GM12878 (cell line): ENCODE data around the gene TMEM72. TPM values are rescaled to one million over a fixed set of nuclear protein-coding genes. Genes with fewer than 3 reads are reported as not detected.
A peak's percentile ranks its signal among the peaks of the same experiment; 100 is the strongest.

Experiments
- ATAC-seq: fragments of 200-7000 bp; cut with Tn5 transposase; 3 replicates; pipeline ENCODE4 v1.9.1; 2020; ENCODE audit warnings: mild to moderate bottlenecking, moderate library complexity
- BruUV-seq: library from RNA; stranded (reverse); fragments of 400-500 nt; replicated peaks from 2 replicates; lab custom pipeline; 2021; lab: Mats Ljungman, UMichigan
- CTCF ChIA-PET: fragments of 300-600 bp; sonication (Branson Sonifier 250); formaldehyde crosslinking; extraction: SDS; loops from one replicate; lab custom pipeline; 2021; ENCODE audit warnings: inconsistent platforms; lab: Yijun Ruan, JAX
- POLR2A ChIA-PET: fragments of 350-600 bp; formaldehyde crosslinking; extraction: SDS; loops from one replicate; lab custom pipeline; 2021; ENCODE audit warnings: inconsistent platforms; lab: Charles Lee
- RAD21 ChIA-PET: fragments of 300-600 bp; sonication (Branson Sonifier 250); formaldehyde crosslinking; loops from one replicate; lab custom pipeline; 2023; ENCODE audit warnings: antibody characterized with exemption; ENCODE audit not compliant: unreplicated experiment; lab: Charles Lee
- SMC1A ChIA-PET: fragments of 300-600 bp; sonication (Branson Sonifier 250); formaldehyde crosslinking; loops from one replicate; lab custom pipeline; 2023; ENCODE audit not compliant: unreplicated experiment, uncharacterized antibody; lab: Charles Lee
- DNase-seq: peaks from one replicate; pipeline ENCODE4 v3.0.0-alpha.2; 2011; ENCODE audit warnings: low read depth, low spot score
- FAIRE-seq: peaks from 3 replicates; lab custom pipeline; 2011; peaks lifted over from hg19 to GRCh38; lab: Jason Lieb, UNC
- H2AFZ ChIP-seq: 2 replicates; pipeline ENCODE4 v1.6.0; 2011; ENCODE audit warnings: low read depth, low read length, control low read depth; ENCODE audit not compliant: control insufficient read depth
- H3K27ac ChIP-seq: 2 replicates; pipeline ENCODE4 v1.5.1; 2011; ENCODE audit warnings: control low read depth; ENCODE audit not compliant: control insufficient read depth, insufficient read depth
- H3K27me3 ChIP-seq, 2 experiments: replicated peaks in 1 of 2; 2 replicates each; pipeline versions ENCODE4 v1.6.0 to v1.6.1; 2011; ENCODE audit warnings: low read length in 1 of 2; ENCODE audit not compliant: control insufficient read depth in 2 of 2, insufficient read depth in 2 of 2
- H3K36me3 ChIP-seq, 2 experiments: 2 replicates each; pipeline ENCODE4 v1.5.1; 2011; ENCODE audit warnings: low read length in 1 of 2; ENCODE audit not compliant: control insufficient read depth in 2 of 2, insufficient read depth in 2 of 2
- H3K4me1 ChIP-seq: 2 replicates; pipeline ENCODE4 v1.6.1; 2011; ENCODE audit warnings: mild to moderate bottlenecking, low read length, moderate library complexity, mixed read lengths; ENCODE audit not compliant: control insufficient read depth, insufficient read depth
- H3K4me2 ChIP-seq: 2 replicates; pipeline ENCODE4 v1.6.0; 2011; ENCODE audit warnings: control low read depth; ENCODE audit not compliant: control insufficient read depth, insufficient read depth
- H3K4me3 ChIP-seq: fragments of 200-600 bp; sonication (generic); 2 replicates; pipeline ENCODE4 v1.5.1; 2016
- H3K79me2 ChIP-seq: 2 replicates; pipeline ENCODE4 v1.6.0; 2011; ENCODE audit warnings: low read length; ENCODE audit not compliant: control insufficient read depth, insufficient read depth
- H3K9ac ChIP-seq: 2 replicates; pipeline ENCODE4 v1.8.0; 2011; ENCODE audit warnings: low read length, control low read depth, mixed read lengths; ENCODE audit not compliant: control insufficient read depth, insufficient read depth
- H3K9me3 ChIP-seq: replicated peaks from 3 replicates; pipeline ENCODE4 v1.5.1; 2011; ENCODE audit warnings: mild to moderate bottlenecking, low read length; ENCODE audit not compliant: control insufficient read depth, insufficient read depth
- H4K20me1 ChIP-seq: 2 replicates; pipeline ENCODE4 v1.6.0; 2011; ENCODE audit not compliant: control insufficient read depth, insufficient read depth
- CHD2 ChIP-seq: IDR thresholded peaks from 2 replicates; pipeline ENCODE4 v1.6.1; 2011; ENCODE audit warnings: low read depth, low read length, improper control_type of control experiment, borderline replicate concordance
- HDGF ChIP-seq: fragments of 450-650 bp; IDR thresholded peaks from 2 replicates; pipeline ENCODE4 v1.6.1; 2016; ENCODE audit warnings: antibody characterized with exemption
- IRF4 ChIP-seq: IDR thresholded peaks from 2 replicates; pipeline ENCODE4 v1.6.1; 2011; ENCODE audit warnings: low read depth, low read length
- SMC3 ChIP-seq: IDR thresholded peaks from 2 replicates; pipeline ENCODE4 v1.6.1; 2011; ENCODE audit warnings: low read length, improper control_type of control experiment, borderline replicate concordance
- TCF3 ChIP-seq: IDR thresholded peaks from 2 replicates; pipeline ENCODE4 v1.6.1; 2012; ENCODE audit warnings: low read depth, mild to moderate bottlenecking, low read length, borderline replicate concordance; ENCODE audit not compliant: insufficient read depth
- WGBS: methylation state at CpG from one replicate; pipeline ENCODE4 v1.1.6; 2016; ENCODE audit warnings: low lambda C conversion rate; ENCODE audit not compliant: insufficient replicate concordance, insufficient coverage; ENCODE audit errors: missing lambda C conversion rate; 5-methylcytosine and 5-hydroxymethylcytosine counted together
- in situ Hi-C: fragments of 300-500 bp; cut with MboI; formaldehyde crosslinking; loops from 9 replicates; pipeline ENCODE4 v1.14.3; 2018; ENCODE audit warnings: mixed read lengths
- intact Hi-C: fragments of 100-400 bp; cut with micrococcal nuclease; formaldehyde crosslinking; loops from one replicate; pipeline ENCODE4 v1.14.2; 2022; ENCODE audit not compliant: unreplicated experiment
- polyA plus RNA-seq, 11 experiments: library from polyadenylated mRNA; depleted of rRNA in 4 of 11; unstranded in 6 of 11; stranded (reverse) in 5 of 11; fragments of >200 nt; fragmentation: Nextera tagmentation in 4 of 11; fragmentation: Illumina TruSeq in 1 of 11; extraction: Ambion mirVana in 4 of 11; extraction: Trizol in 1 of 11; gene quantifications; 1 replicate in 1 of 11; 2 replicates in 10 of 11; pipeline versions ENCODE4 v1.2.1 to v1.2.3, GENCODE V29; 2011 to 2016; ENCODE audit warnings: inconsistent platforms in 2 of 11, missing spikeins in 2 of 11, low read depth in 1 of 11
- total RNA-seq, 4 experiments: library from RNA; depleted of rRNA in 3 of 4; stranded (reverse); fragments of >200 nt in 3 of 4; fragmentation: Illumina TruSeq in 1 of 4; extraction: Trizol in 1 of 4; gene quantifications; 2 replicates each; pipeline versions ENCODE4 v1.2.1 to v1.2.3, GENCODE V29; 2013 to 2021
- TF ChIP-seq, protein P1 (sequence below): fragments of 450-650 bp; IDR thresholded peaks from 2 replicates; pipeline ENCODE4 v1.6.1; 2018; ENCODE audit warnings: mild to moderate bottlenecking, low read depth, moderate library complexity; ENCODE audit not compliant: partially characterized antibody
- TF ChIP-seq, protein P2 (sequence below): IDR thresholded peaks from 2 replicates; pipeline ENCODE4 v1.6.1; 2011; ENCODE audit warnings: mild to moderate bottlenecking, low read depth, low read length, moderate library complexity; ENCODE audit not compliant: insufficient replicate concordance

Gene TMEM72
- total and polyA plus RNA-seq, 10 of the 15 experiments (the other 5 are each of a cell fraction or from before 2014, with no cell fraction given) = 0.12 TPM; not detected in 9

DNA sequence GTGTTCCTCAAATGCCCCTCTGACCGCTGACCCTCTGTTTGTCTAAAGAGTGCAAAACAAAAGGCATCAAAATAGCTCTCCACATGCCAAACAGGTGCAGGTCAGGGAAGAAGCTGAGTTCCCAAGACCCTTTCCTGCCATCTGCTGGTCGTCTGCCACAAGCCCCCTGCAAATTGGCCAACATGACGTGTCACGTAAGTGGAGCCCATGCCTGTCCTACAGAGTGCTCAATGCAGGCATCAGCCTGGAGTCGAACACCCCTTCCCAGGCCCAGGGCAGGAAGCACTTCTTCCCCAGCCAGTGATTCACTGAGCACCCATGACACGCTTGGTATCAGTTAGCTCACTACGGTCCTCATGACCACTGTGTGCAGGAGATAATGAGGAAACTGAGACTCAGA lies 14.1 kb downstream of the TMEM72 start (continued):
- TF ChIP-seq, protein P1, sequence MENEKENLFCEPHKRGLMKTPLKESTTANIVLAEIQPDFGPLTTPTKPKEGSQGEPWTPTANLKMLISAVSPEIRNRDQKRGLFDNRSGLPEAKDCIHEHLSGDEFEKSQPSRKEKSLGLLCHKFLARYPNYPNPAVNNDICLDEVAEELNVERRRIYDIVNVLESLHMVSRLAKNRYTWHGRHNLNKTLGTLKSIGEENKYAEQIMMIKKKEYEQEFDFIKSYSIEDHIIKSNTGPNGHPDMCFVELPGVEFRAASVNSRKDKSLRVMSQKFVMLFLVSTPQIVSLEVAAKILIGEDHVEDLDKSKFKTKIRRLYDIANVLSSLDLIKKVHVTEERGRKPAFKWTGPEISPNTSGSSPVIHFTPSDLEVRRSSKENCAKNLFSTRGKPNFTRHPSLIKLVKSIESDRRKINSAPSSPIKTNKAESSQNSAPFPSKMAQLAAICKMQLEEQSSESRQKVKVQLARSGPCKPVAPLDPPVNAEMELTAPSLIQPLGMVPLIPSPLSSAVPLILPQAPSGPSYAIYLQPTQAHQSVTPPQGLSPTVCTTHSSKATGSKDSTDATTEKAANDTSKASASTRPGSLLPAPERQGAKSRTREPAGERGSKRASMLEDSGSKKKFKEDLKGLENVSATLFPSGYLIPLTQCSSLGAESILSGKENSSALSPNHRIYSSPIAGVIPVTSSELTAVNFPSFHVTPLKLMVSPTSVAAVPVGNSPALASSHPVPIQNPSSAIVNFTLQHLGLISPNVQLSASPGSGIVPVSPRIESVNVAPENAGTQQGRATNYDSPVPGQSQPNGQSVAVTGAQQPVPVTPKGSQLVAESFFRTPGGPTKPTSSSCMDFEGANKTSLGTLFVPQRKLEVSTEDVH = no peak
- TF ChIP-seq, all 136 proteins: peak for 2

DNA sequence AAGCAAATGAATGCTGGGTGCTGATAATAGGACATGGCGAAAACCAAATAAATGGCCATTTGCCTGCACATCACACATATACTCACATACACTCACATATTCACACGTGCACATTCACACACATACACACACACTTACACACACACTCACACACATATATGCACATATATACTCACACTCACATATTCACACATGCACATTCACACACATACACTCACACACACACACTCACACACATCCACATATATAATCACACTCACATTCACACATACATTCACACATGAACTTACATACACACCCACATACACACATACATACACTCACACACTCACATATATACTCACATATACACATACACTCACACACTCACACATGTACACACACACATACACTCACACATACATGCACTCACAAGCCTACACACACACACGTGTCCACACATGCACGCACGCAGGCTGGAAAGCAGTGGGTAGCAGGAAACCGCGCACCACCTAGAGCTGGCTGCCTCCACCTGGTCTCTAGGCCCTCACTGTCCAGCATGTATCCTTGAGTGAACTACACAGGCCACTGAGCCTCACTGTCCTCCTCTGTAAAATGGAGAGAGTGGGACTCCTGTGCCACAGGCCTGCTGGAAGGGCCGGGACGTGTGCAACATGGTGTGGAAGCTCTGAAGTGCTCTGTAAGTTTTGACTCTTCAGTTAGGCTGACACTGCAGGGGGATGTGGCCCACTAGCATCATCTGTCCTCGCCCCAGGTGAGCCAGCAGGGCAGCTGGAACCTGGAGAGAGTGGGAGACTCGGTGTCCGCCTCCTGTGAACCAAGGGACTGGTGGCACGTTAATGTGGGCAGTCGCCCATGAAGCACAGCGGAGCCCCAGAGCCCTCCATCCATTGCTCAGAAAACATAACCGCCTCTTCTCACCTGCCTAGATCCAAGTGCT lies 14.9 kb downstream of the TMEM72 start:
- Histone ChIP-seq H3K36me3 (no peaks in the 10 kb centered on the region; a peak in 1 of 4 replicates), H3K9ac (no peak overlapping the region), H3K4me3 (no peak overlapping the region), H3K4me1 (no peaks in the 10 kb centered on the region), H3K27me3 (peaks cover 0 to 1% of the 10 kb centered on the region in 2 experiments; a peak in 1 of 4 replicates), H3K79me2 (no peaks in the 10 kb centered on the region), H3K4me2 (no peak overlapping the region), H2AFZ (no peak overlapping the region)
- POLR2A ChIA-PET = no interaction called here
- no peak for DNase-seq
- no TSS peak for BruUV-seq
- RAD21 ChIA-PET = interaction anchor here (1.2 to 1.5 kb wide), 3 partner anchors 48 to 65 kb away, joined by 3 to 5 read pairs (median 4); no protein-coding TSS in a partner anchor
- SMC1A ChIA-PET = interaction anchor here (1.0 kb wide), 1 partner anchor 15 kb away, joined by 5 read pairs; the partner anchor contains the start of gene TMEM72
- CTCF ChIA-PET = interaction anchor here (0.6 to 1.3 kb wide), 2 partner anchors 70 to 357 kb away, joined by 3 read pairs; no protein-coding TSS in a partner anchor
- TF ChIP-seq CHD2 = no peak
- no peak for TF ChIP-seq SMC3
- 0 out of 2 replicates have a peak, but pooled peaks have one; percentile 17 for TF ChIP-seq HDGF
- no peak for TF ChIP-seq IRF4
- TF ChIP-seq, protein P2, sequence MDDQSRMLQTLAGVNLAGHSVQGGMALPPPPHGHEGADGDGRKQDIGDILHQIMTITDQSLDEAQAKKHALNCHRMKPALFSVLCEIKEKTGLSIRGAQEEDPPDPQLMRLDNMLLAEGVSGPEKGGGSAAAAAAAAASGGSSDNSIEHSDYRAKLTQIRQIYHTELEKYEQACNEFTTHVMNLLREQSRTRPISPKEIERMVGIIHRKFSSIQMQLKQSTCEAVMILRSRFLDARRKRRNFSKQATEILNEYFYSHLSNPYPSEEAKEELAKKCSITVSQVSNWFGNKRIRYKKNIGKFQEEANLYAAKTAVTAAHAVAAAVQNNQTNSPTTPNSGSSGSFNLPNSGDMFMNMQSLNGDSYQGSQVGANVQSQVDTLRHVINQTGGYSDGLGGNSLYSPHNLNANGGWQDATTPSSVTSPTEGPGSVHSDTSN = peak; percentile 51
- TF ChIP-seq TCF3 = 0 out of 2 replicates have a peak, but pooled peaks have one; percentile 20
- TF ChIP-seq, all 136 proteins: peak for 3
- 53% methylated on average over 15 of the region's 16 CpGs for WGBS
- intact Hi-C loops (no loop called here), in situ Hi-C loops (no loop called here)
- no peak overlapping the region for H3K27ac ChIP-seq
- H4K20me1 ChIP-seq = no peaks in the 10 kb centered on the region
- FAIRE-seq = no peak
- no peak for ATAC-seq
- H3K9me3 ChIP-seq = no peaks in the 10 kb centered on the region
